Loucy (cell line): ENCODE results near the gene PLXNA4.

ENCODE experiments used
- CTCF ChIP-seq: fragments of 200-600 bp; sonication (generic); conservative IDR thresholded peaks from 2 replicates; pipeline ENCODE4 v1.5.1; 2014; ENCODE audit warnings: mild to moderate bottlenecking, antibody characterized with exemption, low read length
- EZH2phosphoT487 ChIP-seq: fragments of 200-600 bp; IDR thresholded peaks from 2 replicates; pipeline ENCODE4 v1.6.1; 2018; ENCODE audit warnings: antibody characterized with exemption, mild to moderate bottlenecking, moderate library complexity, borderline replicate concordance

- TF ChIP-seq CTCF, result no peak
- TF ChIP-seq EZH2phosphoT487, result no peak
Measured at GRCh38 chr7:132158841-132159240, 417.4 kb downstream of the PLXNA4 start.
